Measurements from ENCODE around the gene RAB36.

RAB36 gene

DNA sequence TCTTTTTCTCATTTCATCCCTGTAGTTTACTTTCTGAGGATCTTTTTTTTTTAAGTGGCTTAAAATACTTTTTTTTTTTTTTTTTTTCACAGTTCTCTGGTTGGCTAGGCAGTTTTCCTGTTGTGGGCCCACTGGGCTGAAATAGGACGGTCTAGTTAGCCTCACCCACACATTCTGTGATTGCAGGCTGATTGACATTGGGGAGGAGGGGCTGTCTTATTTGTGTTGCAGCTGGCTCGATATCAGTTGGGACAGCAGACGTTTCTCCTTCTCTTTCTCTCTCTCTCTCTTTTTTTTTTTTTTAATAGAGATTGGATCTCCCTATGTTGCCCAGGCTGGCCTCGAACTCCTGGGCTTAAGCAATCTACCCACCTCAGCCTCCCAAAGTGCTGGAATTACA lies 41.9 kb downstream of the RAB36 start:
- DNase-seq, result no peak

DNA sequence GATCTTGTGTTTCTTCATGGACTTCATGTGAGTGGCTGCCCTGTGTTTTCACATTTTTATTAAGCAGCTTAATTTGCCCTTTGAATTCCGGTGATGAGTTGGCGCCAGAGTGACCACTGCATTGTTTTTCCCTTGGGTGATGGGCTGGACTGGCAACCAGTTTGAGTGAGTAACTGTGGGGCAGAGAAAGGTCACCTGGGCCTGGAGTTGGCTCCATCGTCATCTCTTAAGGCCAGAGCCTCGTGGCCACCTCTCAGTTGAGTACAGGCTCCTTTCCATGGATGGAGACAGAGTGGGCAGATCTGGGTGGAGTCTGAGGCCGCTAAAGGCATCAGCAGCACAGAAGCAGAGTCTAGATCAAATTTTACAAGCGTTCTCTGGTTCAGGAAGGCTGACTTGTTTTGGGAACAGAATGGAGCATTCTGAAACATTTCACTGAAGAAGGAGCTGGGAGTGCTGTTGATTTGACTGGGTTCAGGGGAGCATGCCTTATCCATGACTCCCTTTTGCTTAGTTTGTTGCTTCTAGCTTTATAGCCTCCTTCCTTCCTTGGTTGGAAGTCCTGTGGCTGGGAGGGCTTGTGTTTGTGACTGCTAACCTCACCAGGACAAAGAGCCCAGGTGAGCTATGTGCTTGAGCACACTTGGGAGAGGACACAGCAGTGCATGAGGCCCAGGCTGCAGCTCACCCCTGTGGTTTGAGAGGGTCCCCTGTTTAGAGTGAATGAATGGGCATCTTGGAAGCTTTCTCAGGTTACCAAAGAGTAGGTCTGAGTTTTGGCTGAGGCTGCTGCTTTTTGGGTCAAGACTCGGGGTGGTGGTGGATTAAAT lies 42.8 kb downstream of the RAB36 start:
- DNase-seq, result no peak

DNA sequence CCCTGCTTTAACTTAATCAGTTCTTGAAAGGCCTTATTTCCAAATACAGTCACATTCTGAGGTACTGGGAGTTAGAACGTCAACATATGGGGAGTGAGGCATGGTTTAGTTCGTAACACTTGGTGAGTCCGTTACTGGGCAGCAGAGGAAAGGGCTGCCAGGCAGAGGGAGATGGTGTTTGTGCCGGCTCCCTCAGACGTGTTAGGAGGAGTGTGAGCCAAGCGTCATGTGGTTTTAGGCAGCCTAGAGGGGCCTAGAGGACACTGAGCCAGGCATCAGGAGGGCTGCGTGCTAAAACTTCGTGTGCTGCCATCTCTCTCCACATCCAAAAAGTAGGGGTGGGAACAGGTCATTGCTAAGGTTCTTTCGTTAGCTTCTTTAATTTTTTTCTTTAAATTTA lies 45.2 kb downstream of the RAB36 start:
- DNase-seq, result no peak

DNA sequence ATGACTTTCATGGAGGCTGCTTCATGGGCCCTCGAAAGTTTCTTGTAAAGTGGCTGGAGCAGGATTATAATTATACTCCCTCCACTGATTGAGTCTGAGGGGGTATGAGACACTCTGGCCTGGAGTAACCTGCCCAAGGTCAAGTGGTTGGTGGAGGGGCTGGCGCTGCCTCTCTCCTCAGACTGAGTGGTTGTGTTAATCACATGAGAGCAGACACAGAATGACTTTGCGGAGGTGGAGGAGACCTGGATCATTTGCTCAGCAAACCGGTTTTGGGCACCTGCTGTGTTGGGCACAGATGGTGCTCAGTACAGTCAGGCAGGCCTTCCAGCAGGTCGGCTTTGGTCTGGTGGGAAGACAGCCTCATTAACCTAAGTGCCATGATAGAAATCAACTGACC lies 46.9 kb downstream of the RAB36 start:
- no peak for DNase-seq

DNA sequence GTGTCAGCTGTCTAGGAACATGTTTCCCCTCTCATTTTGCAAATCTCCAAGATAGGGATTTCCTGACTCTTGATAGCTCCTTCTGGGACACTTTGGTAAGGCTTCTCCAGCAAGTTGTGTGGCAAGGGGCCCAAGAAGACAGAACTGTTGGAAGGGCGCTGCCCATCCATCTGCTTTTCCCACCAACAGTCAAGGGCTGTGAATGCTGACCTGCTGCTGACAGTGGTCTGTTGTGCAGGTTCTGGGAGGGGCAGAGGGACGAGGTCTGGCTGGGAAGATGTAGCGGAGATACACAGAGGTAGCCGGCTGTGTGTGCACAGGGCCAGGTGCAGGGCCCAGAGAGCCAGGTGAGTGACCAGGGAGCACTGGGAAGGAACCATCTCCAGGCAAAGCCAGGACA lies 47.3 kb downstream of the RAB36 start:
- no peak for DNase-seq

DNA sequence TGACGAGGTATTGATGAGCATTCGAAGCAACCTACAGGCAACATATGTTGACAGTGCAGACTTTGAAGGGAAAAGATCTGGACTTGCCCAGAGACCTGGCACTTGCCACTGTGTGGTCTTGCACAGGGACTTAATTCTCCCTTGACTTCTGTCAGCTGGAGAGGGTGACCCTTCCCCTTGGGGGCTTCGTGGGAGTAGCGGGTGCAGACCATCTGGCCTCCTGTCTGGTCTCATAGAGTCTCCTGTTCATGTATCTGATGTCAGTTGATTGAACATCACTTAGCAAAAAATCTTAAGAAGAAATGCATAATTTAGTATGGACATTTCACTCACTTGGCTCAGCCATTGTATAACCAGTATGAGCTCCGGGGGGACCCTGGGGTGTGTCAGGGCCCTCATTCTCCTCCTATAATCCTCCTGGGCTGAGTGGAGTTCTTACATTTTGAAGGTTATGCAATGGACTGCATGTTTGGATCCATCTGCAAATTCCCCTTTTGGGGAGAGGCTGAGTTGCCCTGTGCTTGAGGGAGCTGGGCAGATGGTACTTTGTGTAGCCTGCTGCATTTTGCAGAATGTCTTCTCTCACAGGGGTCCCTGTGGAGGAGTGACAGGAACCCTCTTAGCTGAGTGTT lies 48.0 kb downstream of the RAB36 start:
- DNase-seq, result no peak

DNA sequence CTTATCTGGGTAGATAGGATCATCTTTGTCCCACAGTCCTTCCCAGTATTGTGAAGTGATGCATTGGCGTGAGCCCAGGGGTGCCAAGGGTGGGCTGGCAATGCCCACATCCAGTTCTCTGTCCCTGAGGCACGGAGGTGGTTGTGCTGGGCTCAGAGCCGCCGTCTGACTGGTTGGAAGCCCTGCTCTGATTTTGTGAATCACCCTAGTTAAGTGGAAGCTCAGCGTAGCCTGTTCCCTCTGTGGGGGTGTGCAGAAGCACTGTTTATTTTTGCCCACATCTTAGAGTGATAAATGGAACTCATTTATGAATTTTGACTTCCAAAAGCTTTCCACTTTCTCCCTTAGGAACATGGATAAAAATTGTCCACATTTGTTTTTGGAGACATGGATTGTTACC lies 48.6 kb downstream of the RAB36 start:
- DNase-seq, result no peak

DNA sequence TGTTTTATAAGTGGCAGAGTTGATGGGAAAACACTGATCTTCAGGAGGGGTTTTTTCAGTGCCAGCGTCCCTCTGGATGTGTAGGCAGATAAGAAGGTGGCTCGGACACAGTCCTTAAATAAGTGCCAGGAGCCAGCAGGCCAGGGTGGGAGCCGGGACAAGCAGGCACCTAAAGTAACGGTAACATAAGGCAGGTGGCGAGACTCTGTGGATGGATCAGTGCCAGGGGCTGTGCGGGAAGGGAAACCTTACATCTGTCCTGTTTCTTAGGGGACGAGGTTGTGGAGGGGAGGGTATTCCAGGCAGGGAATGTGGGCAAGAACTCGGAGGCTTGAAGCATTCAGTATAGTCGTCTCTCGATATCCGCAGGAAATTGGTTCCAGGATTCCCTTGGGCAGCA lies 50.9 kb downstream of the RAB36 start:
- no peak for DNase-seq

DNA sequence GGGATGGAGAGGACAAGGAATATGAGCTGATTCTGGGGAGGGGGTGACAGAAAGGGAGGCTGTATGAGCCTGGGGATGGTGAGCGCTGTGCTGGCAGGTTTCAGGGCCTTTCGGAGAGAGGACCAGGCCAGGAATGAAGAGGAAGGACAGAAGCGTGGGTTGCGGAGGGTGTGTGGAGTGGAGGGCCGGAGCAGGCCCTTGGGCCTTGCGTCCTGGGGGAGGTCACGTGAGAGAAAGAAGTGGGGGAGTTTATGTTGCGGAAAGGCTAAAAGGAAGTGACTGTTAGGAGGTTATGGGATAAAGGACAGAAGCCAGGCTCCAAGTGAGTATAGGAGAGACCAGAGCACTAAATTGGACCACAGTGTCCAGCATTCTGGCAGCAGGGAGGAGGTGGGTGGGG lies 52.6 kb downstream of the RAB36 start:
- DNase-seq, result no peak

DNA sequence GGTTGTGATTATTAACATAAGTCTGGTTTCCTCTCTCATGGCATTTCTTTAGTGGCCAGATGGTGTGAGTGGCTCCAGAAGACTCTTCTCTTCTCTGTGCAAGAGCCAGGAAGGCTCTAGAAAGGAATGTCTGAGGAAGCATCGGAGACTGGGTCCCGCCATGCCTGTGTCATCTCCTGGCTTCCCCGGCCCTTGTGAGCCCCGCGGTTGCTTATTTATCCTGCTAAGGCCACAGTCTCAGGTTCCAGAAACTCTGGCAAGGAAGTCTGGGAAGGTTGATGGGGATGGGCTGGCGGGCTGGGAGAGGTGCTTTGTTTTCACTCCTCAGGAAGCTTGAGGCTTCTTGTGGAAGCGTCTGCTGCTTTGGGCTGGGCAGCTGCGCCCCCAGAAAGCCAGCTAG lies 53.9 kb downstream of the RAB36 start:
- peak; percentile 23 for DNase-seq

DNA sequence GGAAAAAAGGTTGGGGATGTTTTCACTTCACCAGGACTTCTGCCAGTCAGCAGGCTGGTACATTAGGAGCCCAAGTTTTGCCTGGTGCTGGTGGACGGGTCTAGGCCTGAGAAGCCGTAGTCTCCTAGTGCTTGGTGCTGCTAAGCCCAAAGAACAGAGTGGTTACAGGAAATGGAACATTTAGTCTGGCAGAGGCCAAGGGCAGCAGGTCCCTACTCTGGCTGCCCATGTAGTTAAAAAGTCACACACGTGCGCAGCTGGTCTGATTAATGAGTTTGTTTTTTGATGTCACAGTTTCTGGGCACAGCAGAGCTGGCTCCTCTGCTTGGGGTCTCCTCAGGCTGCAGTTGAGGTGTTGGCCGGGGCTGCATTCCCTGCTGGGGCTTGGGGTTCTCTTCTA lies 55.6 kb downstream of the RAB36 start:
- no peak for DNase-seq

DNA sequence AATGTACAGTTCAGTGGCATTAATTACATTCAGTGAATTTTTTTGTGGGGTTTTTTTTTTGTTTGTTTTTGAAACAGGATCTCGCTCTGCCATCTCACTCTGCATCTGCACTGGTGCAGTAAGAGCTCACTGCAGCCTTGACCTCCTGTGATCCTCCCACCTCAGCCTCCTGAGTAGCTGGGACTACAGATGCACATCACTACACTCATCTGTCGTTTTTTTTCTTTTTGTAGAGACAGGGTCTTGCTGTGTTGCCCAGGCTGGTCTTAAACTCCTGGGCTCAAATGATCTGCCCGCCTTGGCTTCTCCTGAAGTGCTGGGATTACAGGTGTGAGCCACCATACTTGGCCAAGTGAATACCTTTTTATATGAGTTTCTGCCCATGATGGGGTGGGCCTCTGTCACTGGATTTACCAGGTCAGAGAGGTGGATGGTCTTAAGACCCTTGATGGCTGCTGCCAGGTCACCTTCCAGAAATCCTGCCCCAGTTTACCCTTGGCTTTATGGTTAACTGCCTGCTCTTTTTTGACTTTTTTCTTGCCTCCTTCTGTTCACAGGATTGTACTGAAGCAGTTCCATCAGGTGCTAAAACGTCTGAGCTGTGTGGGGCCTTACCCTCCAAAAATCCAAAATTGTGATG lies 57.7 kb downstream of the RAB36 start:
- no peak for DNase-seq

DNA sequence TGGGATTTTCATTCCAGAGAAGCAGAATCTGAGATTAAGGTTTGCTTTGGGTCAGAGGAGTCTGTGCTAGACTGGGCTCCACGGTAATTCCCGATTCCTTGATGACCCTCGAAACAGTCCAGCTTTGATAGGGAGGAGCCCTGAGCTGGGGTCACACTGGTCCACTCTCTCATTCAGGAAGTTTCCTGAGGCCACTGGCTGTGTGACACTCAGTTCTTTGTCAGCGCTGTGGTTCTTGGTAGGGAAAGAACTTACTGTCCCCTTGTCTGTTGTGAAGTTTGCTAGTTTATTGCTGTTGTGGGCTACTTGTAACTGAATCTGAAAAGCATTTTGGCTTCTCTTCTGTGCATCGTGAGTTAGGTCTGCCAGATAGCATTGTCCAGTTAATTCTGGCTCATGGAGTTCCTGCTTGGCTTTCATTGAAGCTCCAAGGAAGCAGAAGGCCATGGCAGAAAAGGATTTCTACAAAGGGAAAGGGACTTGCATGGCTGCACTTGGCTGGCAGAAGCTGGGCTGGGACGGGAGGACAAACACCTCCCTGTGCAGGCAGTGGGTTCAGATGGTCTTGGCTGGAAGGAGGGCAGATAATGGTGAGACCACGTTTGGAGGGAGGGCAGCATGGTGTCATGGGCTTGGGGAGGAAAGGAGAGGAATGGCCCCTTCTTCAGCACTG lies 58.3 kb downstream of the RAB36 start:
- DNase-seq, result no peak

DNA sequence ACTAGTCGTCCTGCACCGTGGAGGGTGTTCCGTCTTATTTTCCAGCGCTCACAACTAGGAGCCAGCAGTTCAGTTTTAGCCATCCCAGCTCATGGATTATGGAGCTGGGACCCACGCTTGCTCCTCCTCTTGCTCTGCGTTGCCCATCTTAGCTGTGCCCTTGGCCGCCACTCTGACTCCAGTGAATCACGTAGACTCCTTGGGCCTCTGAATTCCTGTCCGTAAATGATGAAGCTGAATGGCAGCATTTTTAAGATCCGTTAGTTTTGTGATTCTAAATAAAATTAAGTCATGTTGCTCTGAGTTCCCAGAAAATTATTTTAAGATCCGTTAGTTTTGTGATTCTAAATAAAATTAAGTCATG lies 58.8 kb downstream of the RAB36 start:
- no peak for DNase-seq

DNA sequence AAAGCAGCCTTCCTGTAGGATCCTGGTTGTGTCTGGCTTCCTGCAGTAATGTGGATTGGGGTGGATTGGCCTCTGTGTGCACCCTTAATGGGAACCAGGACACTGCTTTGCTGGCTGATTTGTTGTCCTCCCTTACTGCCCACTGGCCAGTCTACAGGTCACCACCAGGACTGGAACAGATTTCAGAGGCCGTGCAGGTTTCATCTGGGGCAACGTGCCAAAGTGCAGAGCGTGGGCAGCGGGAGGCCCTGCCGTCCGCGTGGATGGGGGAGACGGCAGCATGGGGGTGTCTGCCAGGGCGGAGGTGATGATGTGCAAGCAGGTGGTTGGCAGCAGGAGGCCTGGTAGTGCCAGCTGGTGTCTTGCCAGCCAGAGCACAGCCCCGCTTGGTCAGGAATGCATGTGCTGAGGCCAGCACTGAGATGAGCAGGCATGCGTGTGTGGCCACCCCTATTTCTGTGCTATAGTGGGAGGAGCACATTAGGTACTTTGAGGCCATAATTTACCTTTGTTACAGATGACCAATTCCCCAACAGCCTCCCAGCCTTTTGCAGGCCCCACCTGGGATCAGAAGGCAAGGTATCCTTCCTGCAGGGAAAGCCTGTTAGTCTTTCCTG lies 59.4 kb downstream of the RAB36 start:
- DNase-seq, result no peak

DNA sequence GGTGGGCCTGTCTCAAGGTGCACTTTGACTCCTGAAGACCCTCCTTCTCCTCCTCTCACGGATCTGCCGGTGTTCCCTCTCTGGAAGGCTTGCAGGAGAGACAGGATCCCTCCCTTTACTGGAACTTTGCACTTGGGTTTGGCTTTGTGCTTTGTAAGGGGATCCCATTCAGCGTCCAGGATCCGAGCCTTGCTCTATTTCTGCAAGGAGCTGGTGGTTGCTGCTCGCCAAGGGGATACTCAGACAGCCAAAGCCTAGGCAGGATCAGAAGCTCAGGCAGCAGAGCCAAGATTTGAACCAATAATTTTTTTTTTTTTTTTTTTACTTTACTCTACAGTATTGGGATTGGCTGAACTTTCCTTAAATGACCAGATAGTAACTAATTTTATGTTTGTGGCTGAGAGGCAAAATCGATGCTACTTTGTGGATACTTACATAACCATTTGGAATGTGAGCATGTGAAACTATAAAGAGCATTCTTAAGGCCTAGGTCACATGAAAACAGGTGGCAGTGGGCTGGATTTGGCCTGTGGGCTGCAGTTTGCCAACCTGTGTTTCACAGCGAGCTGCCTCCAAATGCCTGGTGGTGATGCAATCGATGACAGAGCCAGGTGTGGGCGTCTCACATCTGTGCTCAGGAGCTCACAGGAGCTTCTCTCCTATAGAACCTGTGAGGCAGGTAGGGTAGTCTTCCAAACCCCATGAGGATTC lies 60.2 kb downstream of the RAB36 start:
- DNase-seq, result no peak

DNA sequence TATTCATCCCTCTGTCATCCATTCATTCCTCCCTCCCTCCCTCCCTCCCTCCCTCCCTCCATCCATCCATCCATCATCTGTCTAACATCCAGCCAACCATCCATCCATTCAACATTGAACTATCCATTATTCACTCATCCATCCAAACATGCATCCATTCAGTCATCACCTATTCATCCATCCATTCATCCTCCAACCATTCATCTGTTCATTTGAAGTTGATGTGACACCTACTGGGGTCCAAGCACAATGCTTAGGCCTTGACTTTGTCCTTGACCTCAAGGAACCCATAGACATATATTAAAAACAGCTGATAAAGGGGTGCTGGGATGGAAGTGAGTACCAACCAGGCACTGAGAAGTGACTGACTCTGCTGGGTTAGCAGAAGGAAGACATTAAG lies 61.6 kb downstream of the RAB36 start:
- DNase-seq, result no peak

DNA sequence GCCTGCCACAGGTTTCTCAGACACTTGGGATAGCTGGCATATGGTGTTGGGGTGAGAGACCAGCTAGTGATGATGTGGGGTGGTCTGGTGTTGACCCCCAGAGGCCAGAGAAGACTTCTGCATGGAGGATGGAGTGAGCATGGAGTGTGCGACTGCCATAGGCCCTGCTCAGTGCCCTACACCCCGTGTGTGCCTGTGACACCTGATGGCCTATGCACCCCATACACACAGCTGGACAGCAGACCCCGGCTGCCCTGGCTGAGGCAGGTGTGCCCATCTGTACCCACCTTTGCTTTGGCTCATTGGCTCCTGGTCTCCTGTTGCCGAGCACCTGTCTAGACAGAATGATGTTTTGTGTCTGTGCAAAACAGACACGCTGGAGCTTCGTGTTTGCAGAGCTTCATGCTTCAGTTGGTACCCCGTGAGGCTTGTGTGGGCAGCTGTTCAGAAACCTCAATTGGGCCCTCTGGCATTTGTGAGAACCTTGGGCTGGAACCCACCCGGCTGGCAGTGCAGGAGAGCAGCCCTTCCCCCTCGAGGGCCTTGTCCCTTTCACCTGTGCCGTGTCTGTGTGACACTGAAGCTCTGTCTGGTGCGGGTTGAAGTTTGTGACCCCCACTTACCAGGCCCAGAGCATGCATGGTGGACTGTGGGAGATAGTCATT lies 62.6 kb downstream of the RAB36 start:
- no peak for DNase-seq

DNA sequence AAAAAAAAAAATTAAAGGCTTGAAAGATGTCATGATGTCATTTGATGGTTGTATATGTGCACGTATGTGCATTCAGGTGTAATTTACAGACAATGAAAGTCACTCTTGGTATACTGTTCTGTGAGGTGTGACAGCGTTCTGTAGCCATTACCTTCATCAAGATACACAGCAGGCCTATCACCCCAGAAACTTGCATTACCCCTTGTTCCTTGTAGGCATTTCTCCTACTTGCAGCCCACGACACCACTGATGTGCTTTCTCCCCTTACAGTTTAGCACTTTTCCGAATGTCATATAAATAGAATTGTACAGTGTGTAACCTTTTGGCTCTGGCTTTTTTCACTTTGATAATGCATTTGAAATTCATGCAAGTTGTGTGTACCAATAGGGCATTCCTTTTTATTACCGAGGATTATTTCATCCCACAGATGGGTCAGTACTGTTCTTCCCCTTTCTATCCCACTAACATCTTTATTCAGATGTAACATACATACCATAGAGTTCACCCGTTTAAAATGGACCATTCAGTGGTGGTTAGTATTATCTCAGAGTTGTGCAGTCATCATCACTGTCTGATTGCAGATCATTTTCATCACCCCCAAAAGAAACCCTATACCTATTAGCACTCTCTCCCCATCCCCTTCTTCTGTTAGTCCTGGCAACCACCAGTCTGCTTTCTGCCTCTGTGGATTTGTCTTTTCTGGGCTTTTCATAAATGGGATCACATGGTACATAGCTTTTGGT lies 65.3 kb downstream of the RAB36 start:
- DNase-seq, result peak; percentile 23

DNA sequence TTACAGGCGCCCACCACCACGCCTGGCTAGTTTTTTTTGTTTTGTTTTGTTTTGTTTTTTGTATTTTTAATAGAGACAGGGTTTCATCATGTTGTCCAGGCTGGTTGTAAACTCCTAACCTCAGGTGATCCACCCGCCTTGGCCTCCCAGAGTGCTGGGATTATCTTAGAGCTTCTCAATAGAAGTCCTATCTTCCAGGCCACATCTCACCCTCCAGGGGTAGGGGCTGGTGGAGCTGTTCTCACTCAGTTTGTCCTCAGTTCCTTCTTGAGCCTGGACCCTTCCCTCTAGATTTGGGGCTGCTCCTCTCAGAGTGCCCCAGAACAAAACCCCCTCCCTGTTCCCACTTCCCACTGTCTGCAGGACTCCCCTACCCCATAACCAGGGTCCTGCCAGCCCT lies 66.3 kb downstream of the RAB36 start:
- no peak for DNase-seq

Data from fibroblast of upper back skin (primary cell).